HUES64 (cell line): ENCODE measurements around the gene SH2D1B.

ENCODE experiments used
- H3K27ac ChIP-seq: 2 replicates; pipeline ENCODE4 v1.7.0; 2013; ENCODE audit warnings: low read depth, low read length, inconsistent platforms
- H3K27me3 ChIP-seq: 2 replicates; pipeline ENCODE4 v1.6.1; 2013; ENCODE audit warnings: mild to moderate bottlenecking, low read length; ENCODE audit not compliant: insufficient read depth
- H3K36me3 ChIP-seq: 2 replicates; pipeline ENCODE4 v1.6.1; 2013; ENCODE audit warnings: mild to moderate bottlenecking, low read length; ENCODE audit not compliant: insufficient read depth
- H3K4me1 ChIP-seq: 2 replicates; pipeline ENCODE4 v1.6.1; 2013; ENCODE audit warnings: mild to moderate bottlenecking, low read length, moderate library complexity; ENCODE audit not compliant: insufficient read depth
- H3K4me3 ChIP-seq: 2 replicates; pipeline ENCODE4 v1.5.1; 2013; ENCODE audit warnings: mild to moderate bottlenecking, low read length, moderate library complexity
- H3K9ac ChIP-seq: 2 replicates; pipeline ENCODE4 v1.6.1; 2013; ENCODE audit warnings: mild to moderate bottlenecking, low read depth, low read length
- H3K9me3 ChIP-seq: 2 replicates; pipeline ENCODE4 v1.6.1; 2013; ENCODE audit warnings: low read depth, low read length; ENCODE audit not compliant: insufficient read depth
- WGBS: fragments of 150-250, 120-280 bp; methylation state at CpG from one replicate; pipeline ENCODE4 v1.1.7; 2013; ENCODE audit warnings: missing lambda C conversion rate; 5-methylcytosine and 5-hydroxymethylcytosine counted together

Gene SH2D1B

DNA sequence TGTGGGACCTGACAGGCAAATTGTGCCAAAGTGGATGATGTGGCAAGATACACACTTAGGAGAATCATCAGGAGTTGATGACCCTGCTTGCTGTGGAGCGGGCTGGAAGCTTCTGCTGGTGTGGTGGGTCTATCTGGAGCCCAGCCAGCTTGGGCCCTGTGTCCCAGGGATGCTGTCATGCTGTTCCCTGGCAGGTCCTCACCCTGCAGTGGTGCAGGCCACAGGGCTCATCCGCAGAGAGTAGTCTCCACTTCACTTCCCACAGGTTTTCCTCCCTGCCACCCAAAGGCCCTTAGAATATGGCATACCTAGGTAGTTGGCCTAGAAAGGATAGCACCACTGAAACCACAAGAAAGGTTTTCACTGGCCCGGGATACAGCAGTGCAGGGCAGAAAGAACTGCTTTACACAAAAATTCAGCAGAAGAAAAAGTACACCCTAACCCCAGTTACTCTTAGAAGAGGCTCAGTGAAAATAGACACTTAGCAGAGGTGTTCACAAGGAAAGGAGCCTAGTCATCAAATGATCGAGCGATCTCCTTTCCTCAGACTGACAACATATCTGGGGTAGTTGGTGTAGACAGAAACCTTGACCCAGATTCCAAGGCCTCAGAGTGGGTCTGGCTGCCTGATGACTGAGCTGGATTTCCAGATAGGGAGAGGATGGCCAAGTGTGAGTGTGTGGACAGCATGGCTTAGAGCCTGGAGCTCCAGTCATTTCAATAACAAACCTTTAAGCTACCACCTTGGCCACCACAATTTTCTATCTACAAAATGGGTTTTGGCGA lies 31.7 kb downstream of the SH2D1B start:
- WGBS: 97% methylated on average over 6 of the region's 6 CpGs
- H3K27ac ChIP-seq: no peak overlapping the region

DNA sequence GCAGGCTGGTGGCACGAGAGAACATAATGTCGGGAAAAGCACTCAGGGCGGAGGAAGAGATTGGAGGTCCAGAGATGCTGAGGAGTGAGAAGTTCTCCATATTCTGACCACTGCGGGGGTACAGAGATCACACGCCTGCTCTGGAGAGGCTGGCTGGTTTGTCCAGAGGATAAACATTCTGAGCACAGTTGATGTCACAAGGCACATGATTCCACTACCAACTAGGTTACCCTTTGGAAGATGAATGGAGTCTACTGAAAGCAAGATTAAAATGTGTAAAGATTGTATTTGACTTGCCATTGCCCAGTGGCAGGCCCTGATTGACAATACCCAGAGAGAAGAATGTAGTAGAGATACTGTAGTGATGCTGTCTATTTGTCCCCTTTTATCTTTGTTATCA lies 35.2 kb downstream of the SH2D1B start, which contains the start of gene SPATA46:
Gene SPATA46, minus strand, starts transcription at position 164 of the 400 bp plus-strand sequence. Its CDS starts 64 bp downstream, at position 100.
- WGBS: 91% methylated on average over 5 of the region's 5 CpGs
- Histone ChIP-seq H3K27me3 (no peaks in the 10 kb centered on the region), H3K9me3 (no peaks in the 10 kb centered on the region), H3K4me1 (no peaks in the 10 kb centered on the region), H3K27ac (no peak within 1 kb of the TSS), H3K36me3 (no peaks in the 10 kb centered on the region), H3K9ac (no peak within 1 kb of the TSS), H3K4me3 (no peak within 1 kb of the TSS)

More for the DNA sequence above, 31.7 kb downstream of the SH2D1B start:
- no peak overlapping the region for H3K9ac ChIP-seq
- no peaks in the 10 kb centered on the region; the same call in 1 of the 2 replicates for H3K4me1 ChIP-seq
- H3K27me3 ChIP-seq: no peaks in the 10 kb centered on the region
- no peak overlapping the region for H3K4me3 ChIP-seq
- H3K9me3 ChIP-seq: no peaks in the 10 kb centered on the region
- 0 out of 2 replicates have a peak, but pooled peaks cover 7% of the 10 kb centered on the region for H3K36me3 ChIP-seq

DNA sequence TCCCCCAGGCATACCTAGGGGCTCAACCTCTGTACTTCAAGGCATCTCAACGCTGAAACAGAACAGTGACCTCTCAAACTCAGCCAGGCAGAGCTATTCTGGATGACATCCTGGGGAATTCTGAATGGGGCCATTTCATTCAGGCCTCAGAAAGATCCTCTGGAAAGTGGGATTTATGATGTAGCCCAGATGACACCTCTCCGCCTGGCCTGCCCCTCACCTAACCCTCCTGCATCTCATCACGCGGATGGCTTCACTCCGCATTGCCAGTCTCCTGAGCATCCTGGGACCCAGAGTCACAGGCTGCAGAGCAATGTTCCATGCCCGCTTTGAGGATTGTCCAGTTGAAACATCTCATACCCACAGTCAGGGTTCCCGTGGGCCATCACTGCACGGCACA lies 36.5 kb downstream of the SH2D1B start:
- 86% methylated on average over 8 of the region's 8 CpGs for WGBS
- Histone ChIP-seq H3K27me3 (no peaks in the 10 kb centered on the region), H3K9me3 (no peaks in the 10 kb centered on the region), H3K36me3 (no peaks in the 10 kb centered on the region), H3K4me1 (no peaks in the 10 kb centered on the region), H3K9ac (no peak overlapping the region), H3K27ac (no peak overlapping the region), H3K4me3 (no peak overlapping the region)

DNA sequence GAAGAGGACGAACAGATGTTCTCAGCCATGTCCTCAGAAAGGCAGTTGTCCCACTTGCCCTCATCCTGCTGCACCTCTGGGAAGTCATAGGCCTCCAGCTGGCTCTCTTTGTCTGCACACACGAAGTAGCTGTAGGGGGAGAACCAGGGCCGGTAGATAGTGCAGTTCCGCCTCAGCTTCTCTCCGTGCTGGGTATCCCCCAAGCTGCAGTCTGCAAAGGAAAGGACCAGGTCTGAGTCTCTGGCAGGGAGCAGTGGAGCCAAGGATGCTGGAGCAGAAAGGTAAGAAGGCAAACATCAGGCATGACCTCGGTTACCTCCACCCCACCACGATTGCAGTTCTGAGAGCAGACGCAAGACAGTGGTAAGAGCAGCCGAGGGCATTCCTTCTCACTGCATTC lies 37.5 kb downstream of the SH2D1B start:
- WGBS: 94% methylated on average over 9 of the region's 9 CpGs

DNA sequence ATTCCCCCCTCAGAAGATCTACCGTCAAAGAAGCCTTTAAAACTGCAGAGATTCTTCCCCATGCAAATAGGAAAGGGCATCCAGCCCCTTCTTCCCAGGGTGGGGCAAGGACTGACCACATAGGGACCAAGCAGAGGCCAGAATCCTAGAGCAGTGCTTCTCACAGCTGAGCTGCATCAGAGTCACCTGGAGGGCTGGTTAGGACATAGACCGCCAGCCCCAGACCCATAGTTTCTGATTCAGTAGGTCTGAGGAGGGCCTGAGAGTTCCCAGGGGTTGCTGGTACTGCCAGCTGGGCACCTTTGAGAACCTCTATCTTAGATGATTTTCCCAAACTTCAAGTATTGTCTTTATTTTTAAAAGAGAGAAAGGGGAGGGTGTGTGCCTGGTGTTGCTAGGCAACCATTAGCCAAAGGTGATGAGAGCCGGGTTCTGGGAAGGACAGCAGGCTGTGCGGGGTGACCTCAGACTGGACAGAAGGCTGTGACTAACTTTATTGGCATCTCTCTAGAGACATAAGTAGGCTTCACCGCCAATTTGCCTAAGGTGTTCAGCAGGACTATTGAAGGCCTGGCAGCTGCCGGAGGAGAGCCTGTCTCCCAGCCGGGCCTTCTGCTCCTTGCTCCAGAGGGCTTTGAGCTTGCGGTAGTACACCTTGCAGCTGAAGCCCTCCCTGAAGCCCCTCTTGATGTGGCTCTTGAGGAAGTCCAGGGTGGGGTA lies 38.2 kb downstream of the SH2D1B start:
- Histone ChIP-seq H3K36me3 (peaks cover 5% of the 10 kb centered on the region; the same call in 1 of the 2 replicates), H3K27me3 (no peaks in the 10 kb centered on the region), H3K27ac (no peak overlapping the region), H3K4me3 (no peak overlapping the region), H3K9ac (no peak overlapping the region), H3K4me1 (no peaks in the 10 kb centered on the region), H3K9me3 (no peaks in the 10 kb centered on the region)
- 94% methylated on average over 8 of the region's 8 CpGs for WGBS

More for the DNA sequence above, 37.5 kb downstream of the SH2D1B start:
- H3K9ac ChIP-seq: no peak overlapping the region
- no peaks in the 10 kb centered on the region for H3K4me1 ChIP-seq
- H3K9me3 ChIP-seq: no peaks in the 10 kb centered on the region
- H3K36me3 ChIP-seq: no peaks in the 10 kb centered on the region
- H3K4me3 ChIP-seq: no peak overlapping the region
- no peak overlapping the region for H3K27ac ChIP-seq
- no peaks in the 10 kb centered on the region for H3K27me3 ChIP-seq

DNA sequence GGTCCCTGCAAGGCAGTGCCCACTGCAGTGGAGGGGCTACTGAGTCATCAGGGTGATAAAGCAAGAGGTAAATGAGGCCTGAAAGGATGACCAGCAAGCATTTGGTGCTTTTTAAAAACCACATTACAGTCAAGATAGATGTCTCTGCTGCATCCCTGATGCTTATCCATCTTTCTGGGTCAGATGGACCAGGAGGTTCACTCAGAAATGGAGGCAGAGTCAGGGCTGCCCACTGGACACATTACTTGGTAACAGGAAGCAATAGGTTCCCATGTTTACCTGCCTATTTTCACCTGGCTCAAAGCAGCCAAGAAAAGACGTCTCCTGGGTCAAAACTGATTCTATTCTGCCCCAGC lies 38.9 kb downstream of the SH2D1B start:
- Histone ChIP-seq H3K4me3 (no peak overlapping the region), H3K9ac (no peak overlapping the region), H3K4me1 (no peaks in the 10 kb centered on the region), H3K27ac (no peak overlapping the region), H3K9me3 (no peaks in the 10 kb centered on the region), H3K27me3 (no peaks in the 10 kb centered on the region), H3K36me3 (peaks cover 5% of the 10 kb centered on the region; the same call in 1 of the 2 replicates)
- 83% methylated on average over 1 of the region's 1 CpG for WGBS

DNA sequence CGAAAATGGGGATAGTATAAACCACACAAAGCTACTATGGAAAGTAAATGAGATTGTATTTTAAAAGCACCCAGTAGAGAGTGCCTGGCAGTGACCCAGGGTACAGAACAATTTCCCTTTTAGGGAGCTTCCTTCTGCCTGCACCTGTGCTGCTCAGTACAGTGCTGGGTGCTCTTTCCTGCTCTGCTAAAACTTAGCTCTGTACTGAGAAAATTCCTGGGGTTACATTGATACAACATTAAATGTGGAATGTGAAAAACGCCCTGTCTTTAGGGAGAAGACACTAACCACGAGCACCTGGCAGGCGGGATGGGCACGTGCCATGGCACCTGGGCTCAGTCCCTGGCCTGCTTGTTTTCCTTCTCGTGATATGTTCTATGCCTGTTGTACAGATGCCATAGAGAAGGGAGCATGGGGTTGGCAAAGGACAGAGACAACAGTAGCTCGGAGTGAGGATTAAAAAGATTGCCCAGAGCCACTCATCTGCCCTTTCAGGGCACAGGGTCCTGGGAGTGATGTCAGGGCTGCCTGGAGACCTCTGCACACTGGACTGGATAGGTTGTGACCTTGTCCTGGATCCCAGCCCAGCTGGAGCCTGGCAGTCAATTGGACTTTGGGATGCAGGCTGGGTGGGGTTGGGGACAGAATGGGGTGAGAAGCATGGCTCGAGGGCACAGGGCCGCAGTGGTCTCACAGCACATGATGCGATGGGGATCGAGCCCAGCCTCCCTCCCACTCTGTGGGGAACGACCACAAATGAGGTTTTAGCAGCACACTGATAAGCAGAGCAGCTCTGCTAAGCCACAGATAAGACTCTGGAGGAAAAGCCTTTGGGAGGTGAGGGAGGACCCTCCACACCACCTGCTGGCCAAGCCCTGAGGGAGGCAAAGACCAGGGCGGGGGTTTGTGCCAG lies 39.5 kb downstream of the SH2D1B start:
- Histone ChIP-seq H3K27me3 (no peaks in the 10 kb centered on the region), H3K27ac (no peak overlapping the region), H3K9ac (no peak overlapping the region), H3K36me3 (peaks cover 11% of the 10 kb centered on the region; the same call in 1 of the 2 replicates), H3K9me3 (no peaks in the 10 kb centered on the region), H3K4me1 (no peaks in the 10 kb centered on the region), H3K4me3 (no peak overlapping the region)
- WGBS: 89% methylated on average over 13 of the region's 13 CpGs

DNA sequence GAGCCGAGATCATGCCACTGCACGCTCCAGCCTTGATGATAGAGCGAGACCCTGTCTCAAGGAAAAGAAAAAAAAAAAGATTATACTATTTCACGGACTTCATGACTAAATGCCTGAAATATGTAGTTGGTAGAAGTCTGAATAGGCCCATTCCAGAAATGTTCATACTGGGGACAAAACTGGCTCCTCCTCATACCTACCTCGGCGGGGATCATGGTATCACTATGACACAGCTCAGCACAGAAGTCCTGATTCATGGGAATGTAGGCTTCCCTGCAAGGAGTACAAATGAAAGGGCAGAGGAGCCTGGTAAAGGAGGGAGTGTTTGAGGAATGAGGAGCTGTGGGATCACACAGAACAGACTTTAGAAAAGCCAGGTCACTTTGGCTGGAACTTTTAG lies 40.3 kb downstream of the SH2D1B start:
- H3K36me3 ChIP-seq: peaks cover 11% of the 10 kb centered on the region; the same call in 1 of the 2 replicates
- no peaks in the 10 kb centered on the region for H3K4me1 ChIP-seq
- no peak overlapping the region for H3K9ac ChIP-seq
- H3K4me3 ChIP-seq: no peak overlapping the region
- WGBS: 87% methylated on average over 5 of the region's 6 CpGs
- H3K27me3 ChIP-seq: no peaks in the 10 kb centered on the region
- H3K27ac ChIP-seq: no peak overlapping the region
- no peaks in the 10 kb centered on the region for H3K9me3 ChIP-seq

DNA sequence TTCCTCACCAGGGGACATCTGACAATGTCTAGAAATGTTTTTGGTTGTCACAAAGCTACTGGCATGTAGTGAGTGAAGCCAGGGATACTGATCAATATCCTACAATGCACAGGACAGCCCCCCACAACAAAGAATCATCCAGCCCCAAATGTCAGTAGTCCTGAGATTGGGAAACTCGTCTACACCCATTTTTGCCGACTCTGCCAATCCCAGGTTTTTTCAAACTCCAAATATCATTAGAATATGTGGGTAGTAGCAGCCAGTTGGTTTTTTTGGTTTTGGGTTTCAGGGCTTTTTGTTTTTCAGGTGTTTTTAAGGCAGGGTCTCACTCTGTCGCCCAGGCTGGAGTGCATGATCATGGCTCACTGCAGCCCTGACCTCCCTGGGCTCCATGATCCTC lies 41.2 kb downstream of the SH2D1B start:
- H3K27ac ChIP-seq: no peak overlapping the region
- H3K9ac ChIP-seq: no peak overlapping the region
- no peaks in the 10 kb centered on the region for H3K4me1 ChIP-seq
- no peaks in the 10 kb centered on the region for H3K9me3 ChIP-seq
- no peaks in the 10 kb centered on the region for H3K27me3 ChIP-seq
- 93% methylated on average over 2 of the region's 3 CpGs for WGBS
- peaks cover 13% of the 10 kb centered on the region; the same call in 1 of the 2 replicates for H3K36me3 ChIP-seq
- no peak overlapping the region for H3K4me3 ChIP-seq

DNA sequence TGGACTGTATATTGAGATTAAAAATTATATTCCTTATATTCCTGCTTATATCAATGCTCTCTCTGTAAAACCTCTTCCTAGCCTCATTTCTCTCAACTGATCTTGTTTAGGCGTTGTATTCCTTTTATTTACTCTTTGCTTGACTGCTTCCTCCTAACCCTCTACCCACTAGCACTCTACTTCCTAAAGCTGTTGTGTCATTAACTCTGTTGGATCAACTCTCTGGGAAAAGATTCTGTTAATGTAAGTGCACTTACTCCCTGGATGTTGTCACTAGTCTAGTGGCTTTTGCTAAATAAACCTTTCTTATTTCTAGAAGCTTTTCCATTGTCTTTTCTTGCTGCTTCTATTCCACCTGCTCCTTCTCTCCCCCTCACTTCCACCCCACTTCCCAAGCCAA lies 41.8 kb downstream of the SH2D1B start:
- H3K4me1 ChIP-seq: no peaks in the 10 kb centered on the region
- H3K36me3 ChIP-seq: peaks cover 18% of the 10 kb centered on the region; the same call in 1 of the 2 replicates
- no peak overlapping the region for H3K27ac ChIP-seq
- H3K9me3 ChIP-seq: no peaks in the 10 kb centered on the region
- H3K4me3 ChIP-seq: no peak overlapping the region
- H3K27me3 ChIP-seq: no peaks in the 10 kb centered on the region
- no peak overlapping the region for H3K9ac ChIP-seq
- WGBS: 100% methylated on average over 1 of the region's 1 CpG
